HEK293 (cell line): ENCODE measurements around the gene RTL5.

Experiments
- CTCF ChIA-PET: fragments of 350-600 bp; formaldehyde crosslinking; extraction: SDS; loops from one replicate; lab custom pipeline; 2021; ENCODE audit warnings: antibody characterized with exemption; lab: Yijun Ruan, JAX
- POLR2A ChIA-PET: fragments of 300-600 bp; formaldehyde crosslinking; extraction: SDS; loops from one replicate; lab custom pipeline; 2020; ENCODE audit warnings: antibody characterized with exemption, inconsistent platforms; lab: Yijun Ruan, JAX
- H3K27ac ChIP-seq: fragments of 200-500 bp; sonication (Bioruptor generic); 2 replicates; pipeline ENCODE4 v1.5.1; 2014; ENCODE audit warnings: low read depth, low read length, control low read depth, inconsistent platforms; ENCODE audit errors: extremely low read depth
- H3K36me3 ChIP-seq, 2 experiments: fragments of 200-500 bp in 1 of 2; sonication (Bioruptor generic) in 1 of 2; 1 replicate in 1 of 2; 2 replicates in 1 of 2; pipeline ENCODE4 v1.5.1; 2014 to 2017; ENCODE audit warnings: inconsistent platforms in 2 of 2, low read length in 2 of 2; ENCODE audit not compliant: control insufficient read depth in 2 of 2, insufficient read depth in 1 of 2
- H3K4me1 ChIP-seq: fragments of 200-500 bp; sonication (Bioruptor generic); 2 replicates; pipeline ENCODE4 v1.5.1; 2014; ENCODE audit warnings: mild to moderate bottlenecking, low read length, inconsistent platforms; ENCODE audit not compliant: control insufficient read depth, insufficient read depth
- H3K4me3 ChIP-seq: 2 replicates; pipeline ENCODE4 v1.5.1; 2011; ENCODE audit warnings: low read depth, mild to moderate bottlenecking, control low read depth, low read length, moderate library complexity
- H3K9me3 ChIP-seq: fragments of 200-500 bp; sonication (Bioruptor generic); 2 replicates; pipeline ENCODE4 v1.5.1; 2014; ENCODE audit warnings: low read depth, low read length, inconsistent platforms; ENCODE audit not compliant: control insufficient read depth, insufficient read depth
- GLIS2 ChIP-seq: fragments of 450-650 bp; formaldehyde crosslinking; IDR thresholded peaks from 2 replicates; pipeline ENCODE4 v1.5.1; 2016; ENCODE audit warnings: missing biosample characterization, missing genetic modification characterization
- HOXA7 ChIP-seq: sonication (generic); formaldehyde crosslinking; IDR thresholded peaks from 2 replicates; pipeline ENCODE4 v1.8.1; 2022; ENCODE audit warnings: missing genetic modification reagents, borderline replicate concordance
- KLF16 ChIP-seq: fragments of 450-650 bp; formaldehyde crosslinking; IDR thresholded peaks from 2 replicates; pipeline ENCODE4 v1.5.1; 2017; ENCODE audit warnings: missing biosample characterization, missing genetic modification characterization
- SP2 ChIP-seq: fragments of 450-650 bp; formaldehyde crosslinking; IDR thresholded peaks from 2 replicates; pipeline ENCODE4 v1.5.1; 2016; ENCODE audit warnings: missing biosample characterization, missing genetic modification characterization
- TRIM28 ChIP-seq: IDR thresholded peaks from 2 replicates; pipeline ENCODE4 v1.6.1; 2011; ENCODE audit warnings: low read length, control low read depth, borderline replicate concordance
- YY1 ChIP-seq: fragments of 450-650 bp; formaldehyde crosslinking; IDR thresholded peaks from 2 replicates; pipeline ENCODE4 v1.5.1; 2018; ENCODE audit warnings: missing biosample characterization, missing genetic modification characterization
- ZBTB48 ChIP-seq: fragments of 450-650 bp; formaldehyde crosslinking; IDR thresholded peaks from 2 replicates; pipeline ENCODE4 v1.5.1; 2016; ENCODE audit warnings: missing biosample characterization, missing genetic modification characterization
- ZNF10 ChIP-seq: fragments of 450-650 bp; formaldehyde crosslinking; IDR thresholded peaks from 2 replicates; pipeline ENCODE4 v1.5.1; 2017; ENCODE audit warnings: missing biosample characterization, missing genetic modification characterization
- ZNF114 ChIP-seq: fragments of 450-650 bp; formaldehyde crosslinking; IDR thresholded peaks from 2 replicates; pipeline ENCODE4 v1.5.0; 2017; ENCODE audit warnings: missing biosample characterization, missing genetic modification characterization
- ZNF311 ChIP-seq: fragments of 450-650 bp; formaldehyde crosslinking; IDR thresholded peaks from 2 replicates; pipeline ENCODE4 v1.5.1; 2017; ENCODE audit warnings: missing biosample characterization, missing genetic modification characterization, borderline replicate concordance
- ZNF341 ChIP-seq: fragments of 450-650 bp; formaldehyde crosslinking; IDR thresholded peaks from 2 replicates; pipeline ENCODE4; 2016; ENCODE audit warnings: low read depth, missing biosample characterization, missing genetic modification characterization
- ZNF423 ChIP-seq: fragments of 450-650 bp; formaldehyde crosslinking; IDR thresholded peaks from 2 replicates; pipeline ENCODE4 v1.5.1; 2016; ENCODE audit warnings: missing biosample characterization, missing genetic modification characterization
- ZNF596 ChIP-seq: fragments of 450-650 bp; IDR thresholded peaks from 2 replicates; pipeline ENCODE4 v1.5.0; 2018; ENCODE audit warnings: missing biosample characterization, mild to moderate bottlenecking, missing genetic modification characterization, moderate library complexity
- ZNF654 ChIP-seq: fragments of 450-650 bp; formaldehyde crosslinking; IDR thresholded peaks from 2 replicates; pipeline ENCODE4 v1.5.1; 2016; ENCODE audit warnings: low read depth, missing biosample characterization, missing genetic modification characterization
- ZNF660 ChIP-seq: fragments of 450-650 bp; IDR thresholded peaks from 2 replicates; pipeline ENCODE4 v1.5.1; 2018; ENCODE audit warnings: missing biosample characterization, mild to moderate bottlenecking, missing genetic modification characterization
- ZNF707 ChIP-seq: fragments of 450-650 bp; formaldehyde crosslinking; IDR thresholded peaks from 2 replicates; pipeline ENCODE4 v1.5.1; 2016; ENCODE audit warnings: missing biosample characterization, missing genetic modification characterization
- ZSCAN30 ChIP-seq: fragments of 450-650 bp; IDR thresholded peaks from 2 replicates; pipeline ENCODE4 v1.5.1; 2018; ENCODE audit warnings: missing biosample characterization, mild to moderate bottlenecking, missing genetic modification characterization, moderate library complexity
- TF ChIP-seq, protein P1 (sequence below): fragments of 450-650 bp; formaldehyde crosslinking; conservative IDR thresholded peaks from 2 replicates; pipeline ENCODE4 v1.5.1; 2016; ENCODE audit warnings: low read depth, missing biosample characterization, missing genetic modification characterization
- TF ChIP-seq, protein P2 (sequence below): fragments of 450-650 bp; formaldehyde crosslinking; IDR thresholded peaks from 2 replicates; pipeline ENCODE4 v1.5.1; 2017; ENCODE audit warnings: missing biosample characterization, mild to moderate bottlenecking, missing genetic modification characterization, moderate library complexity
- TF ChIP-seq, protein P3 (sequence below): IDR thresholded peaks from 2 replicates; pipeline ENCODE4 v1.6.1; 2011; ENCODE audit warnings: mild to moderate bottlenecking, low read depth, low read length, borderline replicate concordance
- TF ChIP-seq, protein P4 (sequence below): fragments of 450-650 bp; formaldehyde crosslinking; IDR thresholded peaks from 2 replicates; pipeline ENCODE4 v1.5.1; 2016; ENCODE audit warnings: missing biosample characterization, missing genetic modification characterization
- TF ChIP-seq, protein P5 (sequence below): fragments of 450-650 bp; formaldehyde crosslinking; IDR thresholded peaks from 2 replicates; pipeline ENCODE4 v1.5.1; 2016; ENCODE audit warnings: missing biosample characterization, missing genetic modification characterization

The RTL5 gene

DNA sequence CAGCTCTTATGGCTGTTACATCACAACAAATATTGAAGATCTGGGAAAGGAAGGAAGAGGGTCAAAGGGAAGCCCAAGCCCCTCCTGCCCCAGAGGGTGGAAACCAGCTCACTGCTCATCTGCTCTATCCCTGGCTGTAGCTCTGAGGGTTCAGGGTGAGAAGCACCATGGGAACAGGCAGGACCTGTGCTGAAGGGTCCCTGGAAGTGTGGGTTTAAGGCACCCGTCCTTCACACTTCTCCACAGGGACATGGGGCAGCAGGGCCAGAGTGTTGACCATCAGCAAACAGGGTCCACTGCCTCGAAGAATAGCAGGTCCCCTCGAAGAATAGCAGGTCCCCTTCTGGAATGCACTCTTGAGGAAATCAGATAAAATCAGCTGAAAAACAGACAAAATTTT is 4.4 kb downstream of the RTL5 start:
- Histone ChIP-seq H3K9me3 (no peaks in the 10 kb centered on the region), H3K27ac (no peak overlapping the region), H3K36me3 (no peaks in the 10 kb centered on the region), H3K4me1 (peaks cover 6% of the 10 kb centered on the region; the same call in 1 of the 2 replicates), H3K4me3 (no peak overlapping the region)
- TF ChIP-seq ZNF341 (no peak), ZNF423 (tag by site-specific recombination) (no peak), YY1 (tag by site-specific recombination) (no peak), ZNF311 (tag by site-specific recombination) (no peak)
- TF ChIP-seq, protein P1, sequence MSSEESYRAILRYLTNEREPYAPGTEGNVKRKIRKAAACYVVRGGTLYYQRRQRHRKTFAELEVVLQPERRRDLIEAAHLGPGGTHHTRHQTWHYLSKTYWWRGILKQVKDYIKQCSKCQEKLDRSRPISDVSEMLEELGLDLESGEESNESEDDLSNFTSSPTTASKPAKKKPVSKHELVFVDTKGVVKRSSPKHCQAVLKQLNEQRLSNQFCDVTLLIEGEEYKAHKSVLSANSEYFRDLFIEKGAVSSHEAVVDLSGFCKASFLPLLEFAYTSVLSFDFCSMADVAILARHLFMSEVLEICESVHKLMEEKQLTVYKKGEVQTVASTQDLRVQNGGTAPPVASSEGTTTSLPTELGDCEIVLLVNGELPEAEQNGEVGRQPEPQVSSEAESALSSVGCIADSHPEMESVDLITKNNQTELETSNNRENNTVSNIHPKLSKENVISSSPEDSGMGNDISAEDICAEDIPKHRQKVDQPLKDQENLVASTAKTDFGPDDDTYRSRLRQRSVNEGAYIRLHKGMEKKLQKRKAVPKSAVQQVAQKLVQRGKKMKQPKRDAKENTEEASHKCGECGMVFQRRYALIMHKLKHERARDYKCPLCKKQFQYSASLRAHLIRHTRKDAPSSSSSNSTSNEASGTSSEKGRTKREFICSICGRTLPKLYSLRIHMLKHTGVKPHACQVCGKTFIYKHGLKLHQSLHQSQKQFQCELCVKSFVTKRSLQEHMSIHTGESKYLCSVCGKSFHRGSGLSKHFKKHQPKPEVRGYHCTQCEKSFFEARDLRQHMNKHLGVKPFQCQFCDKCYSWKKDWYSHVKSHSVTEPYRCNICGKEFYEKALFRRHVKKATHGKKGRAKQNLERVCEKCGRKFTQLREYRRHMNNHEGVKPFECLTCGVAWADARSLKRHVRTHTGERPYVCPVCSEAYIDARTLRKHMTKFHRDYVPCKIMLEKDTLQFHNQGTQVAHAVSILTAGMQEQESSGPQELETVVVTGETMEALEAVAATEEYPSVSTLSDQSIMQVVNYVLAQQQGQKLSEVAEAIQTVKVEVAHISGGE (tag by site-specific recombination): no peak
- POLR2A ChIA-PET: interaction anchor here (0.7 to 1.9 kb wide), 3 partner anchors 109 to 458 kb away, joined by 4 to 7 read pairs (median 5); partner anchors contain the start of gene RPS4X
- CTCF ChIA-PET: interaction anchor here (0.6 to 7.5 kb wide), 44 partner anchors 10 to 1088 kb away, joined by 3 to 118 read pairs (median 5); partner anchors contain the start of gene PIN4

DNA sequence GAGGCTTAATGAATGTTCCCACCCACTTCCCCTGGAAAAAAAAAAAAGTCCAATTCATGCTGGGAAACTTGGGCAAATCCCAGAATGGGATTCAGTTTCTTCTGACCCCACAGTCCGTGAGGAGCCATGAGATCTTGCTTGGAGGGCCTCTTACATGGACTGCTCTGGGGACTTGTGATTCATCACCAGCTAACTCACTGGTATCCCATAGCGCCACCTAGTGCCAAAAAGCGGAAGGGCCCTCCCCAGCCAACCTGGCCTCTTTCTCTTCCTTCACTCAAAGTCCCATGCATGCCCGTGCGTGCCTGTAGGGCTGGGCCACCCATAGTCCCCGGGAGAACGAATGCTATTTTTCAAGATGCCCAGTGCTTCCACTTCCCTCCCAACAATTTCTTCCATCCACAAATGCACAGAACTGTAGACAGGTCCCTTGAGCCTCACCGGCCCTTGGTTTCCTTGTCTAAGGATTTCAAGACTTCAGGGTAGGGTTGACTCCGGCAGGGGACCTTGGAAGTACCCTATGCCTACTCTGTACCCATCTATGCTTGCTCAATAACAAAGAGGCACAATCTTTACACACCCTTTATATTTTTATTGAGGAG is 5.1 kb downstream of the RTL5 start:
- peaks cover 6% of the 10 kb centered on the region; the same call in 1 of the 2 replicates for H3K4me1 ChIP-seq
- no peak overlapping the region for H3K4me3 ChIP-seq
- H3K9me3 ChIP-seq: no peaks in the 10 kb centered on the region
- ChIA-PET CTCF (interaction anchor here (0.6 to 7.5 kb wide), 57 partner anchors 9 to 1790 kb away, joined by 3 to 118 read pairs (median 5); partner anchors contain the start of gene PIN4), POLR2A (interaction anchor here (0.5 to 1.9 kb wide), 8 partner anchors 41 to 457 kb away, joined by 3 to 7 read pairs (median 4); partner anchors contain the start of genes PIN4 and RPS4X)
- no peaks in the 10 kb centered on the region for H3K36me3 ChIP-seq
- H3K27ac ChIP-seq: no peak overlapping the region
- no peak for TF ChIP-seq HOXA7 (CRISPR knock-in tag)
- TF ChIP-seq ZNF114 (tag by site-specific recombination): no peak
- TF ChIP-seq ZSCAN30: peak; percentile 11; the same call in 1 of the 2 replicates
- TF ChIP-seq ZBTB48 (tag by site-specific recombination): 0 out of 2 replicates have a peak, but pooled peaks have one; percentile 38
- TF ChIP-seq TRIM28: peak; percentile 55; the same call in 1 of the 2 replicates
- no peak for TF ChIP-seq ZNF707 (tag by site-specific recombination)
- TF ChIP-seq, protein P2, sequence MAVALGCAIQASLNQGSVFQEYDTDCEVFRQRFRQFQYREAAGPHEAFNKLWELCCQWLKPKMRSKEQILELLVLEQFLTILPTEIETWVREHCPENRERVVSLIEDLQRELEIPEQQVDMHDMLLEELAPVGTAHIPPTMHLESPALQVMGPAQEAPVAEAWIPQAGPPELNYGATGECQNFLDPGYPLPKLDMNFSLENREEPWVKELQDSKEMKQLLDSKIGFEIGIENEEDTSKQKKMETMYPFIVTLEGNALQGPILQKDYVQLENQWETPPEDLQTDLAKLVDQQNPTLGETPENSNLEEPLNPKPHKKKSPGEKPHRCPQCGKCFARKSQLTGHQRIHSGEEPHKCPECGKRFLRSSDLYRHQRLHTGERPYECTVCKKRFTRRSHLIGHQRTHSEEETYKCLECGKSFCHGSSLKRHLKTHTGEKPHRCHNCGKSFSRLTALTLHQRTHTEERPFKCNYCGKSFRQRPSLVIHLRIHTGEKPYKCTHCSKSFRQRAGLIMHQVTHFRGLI (tag by site-specific recombination): peak; percentile 61; the same call in 1 of the 2 replicates
- TF ChIP-seq, protein P3, sequence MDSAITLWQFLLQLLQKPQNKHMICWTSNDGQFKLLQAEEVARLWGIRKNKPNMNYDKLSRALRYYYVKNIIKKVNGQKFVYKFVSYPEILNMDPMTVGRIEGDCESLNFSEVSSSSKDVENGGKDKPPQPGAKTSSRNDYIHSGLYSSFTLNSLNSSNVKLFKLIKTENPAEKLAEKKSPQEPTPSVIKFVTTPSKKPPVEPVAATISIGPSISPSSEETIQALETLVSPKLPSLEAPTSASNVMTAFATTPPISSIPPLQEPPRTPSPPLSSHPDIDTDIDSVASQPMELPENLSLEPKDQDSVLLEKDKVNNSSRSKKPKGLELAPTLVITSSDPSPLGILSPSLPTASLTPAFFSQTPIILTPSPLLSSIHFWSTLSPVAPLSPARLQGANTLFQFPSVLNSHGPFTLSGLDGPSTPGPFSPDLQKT: no peak
- TF ChIP-seq GLIS2 (tag by site-specific recombination): peak; percentile 79
- no peak for TF ChIP-seq KLF16 (tag by site-specific recombination)
- no peak for TF ChIP-seq ZNF596
- no peak for TF ChIP-seq SP2
- TF ChIP-seq ZNF654: peak; percentile 97
- TF ChIP-seq, protein P4, sequence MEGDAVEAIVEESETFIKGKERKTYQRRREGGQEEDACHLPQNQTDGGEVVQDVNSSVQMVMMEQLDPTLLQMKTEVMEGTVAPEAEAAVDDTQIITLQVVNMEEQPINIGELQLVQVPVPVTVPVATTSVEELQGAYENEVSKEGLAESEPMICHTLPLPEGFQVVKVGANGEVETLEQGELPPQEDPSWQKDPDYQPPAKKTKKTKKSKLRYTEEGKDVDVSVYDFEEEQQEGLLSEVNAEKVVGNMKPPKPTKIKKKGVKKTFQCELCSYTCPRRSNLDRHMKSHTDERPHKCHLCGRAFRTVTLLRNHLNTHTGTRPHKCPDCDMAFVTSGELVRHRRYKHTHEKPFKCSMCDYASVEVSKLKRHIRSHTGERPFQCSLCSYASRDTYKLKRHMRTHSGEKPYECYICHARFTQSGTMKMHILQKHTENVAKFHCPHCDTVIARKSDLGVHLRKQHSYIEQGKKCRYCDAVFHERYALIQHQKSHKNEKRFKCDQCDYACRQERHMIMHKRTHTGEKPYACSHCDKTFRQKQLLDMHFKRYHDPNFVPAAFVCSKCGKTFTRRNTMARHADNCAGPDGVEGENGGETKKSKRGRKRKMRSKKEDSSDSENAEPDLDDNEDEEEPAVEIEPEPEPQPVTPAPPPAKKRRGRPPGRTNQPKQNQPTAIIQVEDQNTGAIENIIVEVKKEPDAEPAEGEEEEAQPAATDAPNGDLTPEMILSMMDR (tag by site-specific recombination): peak; percentile 96
- TF ChIP-seq ZNF660: peak; percentile 90
- TF ChIP-seq, protein P5, sequence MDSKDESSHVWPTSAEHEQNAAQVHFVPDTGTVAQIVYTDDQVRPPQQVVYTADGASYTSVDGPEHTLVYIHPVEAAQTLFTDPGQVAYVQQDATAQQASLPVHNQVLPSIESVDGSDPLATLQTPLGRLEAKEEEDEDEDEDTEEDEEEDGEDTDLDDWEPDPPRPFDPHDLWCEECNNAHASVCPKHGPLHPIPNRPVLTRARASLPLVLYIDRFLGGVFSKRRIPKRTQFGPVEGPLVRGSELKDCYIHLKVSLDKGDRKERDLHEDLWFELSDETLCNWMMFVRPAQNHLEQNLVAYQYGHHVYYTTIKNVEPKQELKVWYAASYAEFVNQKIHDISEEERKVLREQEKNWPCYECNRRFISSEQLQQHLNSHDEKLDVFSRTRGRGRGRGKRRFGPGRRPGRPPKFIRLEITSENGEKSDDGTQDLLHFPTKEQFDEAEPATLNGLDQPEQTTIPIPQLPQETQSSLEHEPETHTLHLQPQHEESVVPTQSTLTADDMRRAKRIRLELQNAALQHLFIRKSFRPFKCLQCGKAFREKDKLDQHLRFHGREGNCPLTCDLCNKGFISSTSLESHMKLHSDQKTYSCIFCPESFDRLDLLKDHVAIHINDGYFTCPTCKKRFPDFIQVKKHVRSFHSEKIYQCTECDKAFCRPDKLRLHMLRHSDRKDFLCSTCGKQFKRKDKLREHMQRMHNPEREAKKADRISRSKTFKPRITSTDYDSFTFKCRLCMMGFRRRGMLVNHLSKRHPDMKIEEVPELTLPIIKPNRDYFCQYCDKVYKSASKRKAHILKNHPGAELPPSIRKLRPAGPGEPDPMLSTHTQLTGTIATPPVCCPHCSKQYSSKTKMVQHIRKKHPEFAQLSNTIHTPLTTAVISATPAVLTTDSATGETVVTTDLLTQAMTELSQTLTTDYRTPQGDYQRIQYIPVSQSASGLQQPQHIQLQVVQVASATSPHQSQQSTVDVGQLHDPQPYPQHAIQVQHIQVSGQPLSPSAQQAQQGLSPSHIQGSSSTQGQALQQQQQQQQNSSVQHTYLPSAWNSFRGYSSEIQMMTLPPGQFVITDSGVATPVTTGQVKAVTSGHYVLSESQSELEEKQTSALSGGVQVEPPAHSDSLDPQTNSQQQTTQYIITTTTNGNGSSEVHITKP: peak; percentile 67
- TF ChIP-seq ZNF10 (tag by site-specific recombination): no peak
